HG02943 (cell line): Measurements from ENCODE around the gene ACTL10.
"Not testable (repeated sequence)": the region's sequence is repeated elsewhere in the genome, so short reads cannot be mapped to it uniquely, and the experiment has no call there.

Experiments
- ATAC-seq: cut with Tn5 transposase; IDR thresholded peaks from one replicate; pipeline ENCODE4 v1.9.1; 2021; ENCODE audit warnings: mild to moderate bottlenecking, low read depth, moderate library complexity; ENCODE audit not compliant: unreplicated experiment

Gene ACTL10

GRCh38 chr20:33666293-33667244 is at the start of gene ACTL10:
TSS of gene ACTL10 (plus strand) at chr20:33666943. CDS start at chr20:33667498, 555 bp downstream.
- ATAC-seq, result peak; percentile 65

DNA sequence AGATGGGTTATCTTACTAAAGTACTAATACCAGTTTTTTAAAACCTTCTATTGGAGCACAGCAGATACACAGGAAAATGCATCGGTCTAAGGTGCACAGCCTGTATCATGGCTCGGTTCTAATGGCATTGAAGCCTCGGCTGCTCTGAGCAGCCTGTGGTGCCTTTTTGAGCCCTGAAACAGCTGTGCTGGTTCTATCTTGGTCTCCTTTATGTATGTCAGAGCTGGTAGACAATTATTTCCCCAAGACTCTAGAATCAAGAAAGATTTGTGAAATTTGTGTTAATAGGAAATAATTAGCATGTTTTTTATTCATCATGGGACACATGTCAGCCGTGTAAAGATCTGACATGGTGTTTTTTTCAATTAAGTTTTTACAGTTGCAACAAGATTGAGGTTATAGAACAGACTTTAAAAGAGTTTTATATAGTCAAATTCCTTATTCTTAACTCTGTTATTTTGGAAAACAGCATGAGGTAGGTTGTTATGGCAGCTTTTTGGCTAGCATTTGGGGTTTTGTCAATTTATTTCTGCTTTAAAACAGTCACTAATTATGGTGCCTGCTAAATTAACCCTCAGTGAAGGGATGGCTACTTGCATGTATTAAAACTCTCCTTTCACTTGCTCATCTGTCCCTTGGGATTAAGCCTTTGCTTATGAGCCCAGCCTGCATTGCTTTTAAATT is 44.9 kb upstream of the ACTL10 start:
- ATAC-seq, result no peak

DNA sequence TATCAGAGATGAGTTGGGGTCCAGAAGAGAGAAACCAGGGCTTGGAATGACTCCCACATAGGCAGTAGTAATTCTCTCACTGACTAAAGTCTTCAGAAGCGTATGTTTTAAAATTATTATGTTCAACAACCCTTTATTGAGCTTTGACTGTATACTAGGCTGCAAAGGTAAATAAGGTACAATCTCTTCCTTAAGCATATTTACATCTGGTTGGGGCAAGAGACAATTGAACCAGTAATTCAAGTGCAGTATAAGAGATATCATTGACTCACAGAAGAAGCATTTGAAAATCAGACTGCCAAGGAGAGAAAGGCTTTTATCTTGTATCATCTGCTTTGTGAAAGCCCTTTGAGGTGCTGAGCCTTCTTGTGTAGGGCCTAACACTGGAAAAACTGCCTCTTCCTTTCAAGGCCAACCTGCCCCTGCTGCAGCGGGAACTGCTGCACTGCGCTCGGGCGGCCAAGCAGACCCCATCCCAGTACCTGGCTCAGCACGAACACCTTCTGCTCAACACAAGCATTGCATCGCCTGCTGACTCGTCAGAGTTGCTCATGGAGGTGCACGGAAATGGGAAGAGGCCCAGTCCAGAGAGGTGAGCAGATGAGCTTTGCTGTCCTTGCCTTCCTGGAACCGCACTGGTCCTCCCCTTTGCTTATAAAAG is 43.9 kb upstream of the ACTL10 start:
- ATAC-seq, result no peak

GRCh38 chr20:33624399-33624798 is 42.3 kb upstream of the ACTL10 start:
- ATAC-seq, result no peak

- ATAC-seq, result no peak
Observed at GRCh38 chr20:33626190-33626589, 40.6 kb upstream of the ACTL10 start.

DNA sequence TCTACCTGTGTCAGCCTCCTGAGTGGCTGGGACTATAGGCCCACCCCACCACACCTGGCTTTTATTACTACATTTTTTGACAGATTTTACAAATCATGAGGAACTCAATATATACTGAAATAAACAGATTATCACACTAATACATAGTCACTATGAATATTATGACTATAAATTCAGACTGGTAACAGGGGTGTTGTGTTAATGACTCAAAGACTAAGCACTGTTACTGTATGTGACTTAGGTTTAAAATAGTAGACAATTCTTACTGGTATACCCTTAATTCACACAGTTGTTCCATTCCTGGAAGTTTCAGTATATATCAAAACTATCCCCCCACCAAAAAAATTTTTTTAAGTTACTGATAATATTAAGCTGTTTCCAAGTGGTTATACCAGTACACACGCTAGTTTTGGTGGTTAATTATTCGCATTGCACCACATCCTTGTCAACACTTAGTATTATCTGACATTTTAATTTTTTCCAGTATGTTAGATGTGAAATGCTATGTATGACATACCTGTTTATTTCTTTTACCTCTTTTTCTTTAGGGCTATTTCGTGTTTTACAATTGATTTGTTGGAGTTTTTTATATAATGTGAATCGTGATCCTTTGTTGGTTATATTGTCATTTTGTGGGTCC is 39.0 kb upstream of the ACTL10 start:
- no peak for ATAC-seq

GRCh38 chr20:33629533-33629932 is 37.2 kb upstream of the ACTL10 start:
- no peak for ATAC-seq

DNA sequence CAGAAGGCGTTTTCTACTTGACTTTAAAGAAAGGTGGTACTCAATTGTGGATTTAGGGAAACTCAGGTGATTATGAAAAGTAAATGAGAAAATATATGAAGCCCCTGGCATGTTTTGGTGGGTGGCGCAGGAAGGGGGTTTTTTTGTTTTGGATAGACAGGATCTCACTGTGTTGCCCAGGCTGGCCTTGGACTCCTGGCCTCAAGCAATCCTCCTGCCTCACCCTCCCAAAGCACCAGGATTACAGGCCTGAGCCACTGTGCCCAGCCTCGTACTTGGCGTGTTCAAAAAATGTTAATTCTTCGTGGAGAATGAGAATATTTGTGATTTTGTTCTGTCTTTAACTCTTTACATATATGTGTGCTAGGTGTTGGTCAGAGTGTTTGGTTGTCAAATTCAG is 36.8 kb upstream of the ACTL10 start:
- ATAC-seq, result no peak

DNA sequence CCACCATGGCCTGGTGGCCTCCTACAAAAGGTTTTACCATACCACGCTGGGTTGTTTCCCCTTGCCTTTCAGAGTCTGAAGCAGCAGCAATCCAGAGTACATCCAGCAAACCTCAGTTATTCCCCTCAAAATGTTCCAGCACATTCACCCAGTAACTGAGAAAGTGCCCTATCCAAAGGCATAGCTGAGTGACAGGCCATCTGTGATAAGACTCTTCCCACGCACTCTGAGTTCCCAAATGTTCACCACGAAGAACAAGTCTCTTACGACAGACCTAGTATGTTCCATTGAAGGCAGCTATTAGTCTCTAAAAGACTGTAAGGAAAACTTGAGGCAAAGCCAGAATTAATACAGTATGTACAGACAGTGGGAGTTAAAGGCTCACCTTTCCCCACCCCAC is 36.2 kb upstream of the ACTL10 start:
- no peak for ATAC-seq

- not testable (repeated sequence) for ATAC-seq
Observed at GRCh38 chr20:33631910-33632309, 34.8 kb upstream of the ACTL10 start.

GRCh38 chr20:33635341-33635740 is 31.4 kb upstream of the ACTL10 start:
- no peak for ATAC-seq

- ATAC-seq, result no peak
Observed at GRCh38 chr20:33636776-33637175, 30.0 kb upstream of the ACTL10 start.

DNA sequence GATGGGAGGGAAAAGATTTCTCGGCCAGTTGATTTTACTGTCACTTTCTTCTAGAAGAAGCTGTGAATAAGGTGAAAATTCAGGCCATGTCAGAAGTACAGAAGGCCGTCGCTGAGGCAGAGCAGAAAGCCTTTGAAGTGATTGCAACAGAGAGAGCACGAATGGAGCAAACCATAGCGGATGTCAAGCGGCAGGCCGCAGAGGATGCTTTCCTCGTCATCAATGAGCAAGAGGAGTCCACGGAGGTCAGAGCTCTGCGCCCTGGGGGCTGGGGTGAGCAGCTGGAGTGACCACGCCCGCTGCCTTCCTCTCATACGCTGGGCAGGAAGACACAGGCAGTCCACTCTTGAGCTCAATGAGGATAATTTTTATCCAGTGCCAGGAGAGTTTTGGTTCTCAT is 26.5 kb upstream of the ACTL10 start:
- no peak for ATAC-seq

- no peak for ATAC-seq
Observed at GRCh38 chr20:33644313-33645071, 22.3 kb upstream of the ACTL10 start.

- no peak for ATAC-seq
Observed at GRCh38 chr20:33645072-33645358, 21.7 kb upstream of the ACTL10 start.

DNA sequence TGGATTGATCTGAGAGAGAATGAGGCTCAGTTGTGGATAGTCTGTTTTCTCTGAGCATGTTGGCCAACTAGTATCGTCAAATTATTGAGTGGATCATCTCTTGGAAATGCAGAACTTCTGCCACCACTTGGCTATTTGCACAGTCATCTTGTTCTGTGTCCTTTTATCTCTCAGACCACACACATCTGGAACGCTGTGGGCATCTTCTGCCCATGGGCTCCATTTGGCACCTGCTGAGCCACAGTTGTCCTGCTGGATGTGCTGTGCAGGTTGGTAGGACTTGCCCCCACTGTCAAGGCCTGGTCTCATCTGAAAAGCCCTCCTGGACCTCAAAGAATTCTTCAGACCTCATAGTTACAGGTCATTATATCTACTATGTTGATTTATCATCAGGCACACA is 21.3 kb upstream of the ACTL10 start:
- ATAC-seq, result no peak

DNA sequence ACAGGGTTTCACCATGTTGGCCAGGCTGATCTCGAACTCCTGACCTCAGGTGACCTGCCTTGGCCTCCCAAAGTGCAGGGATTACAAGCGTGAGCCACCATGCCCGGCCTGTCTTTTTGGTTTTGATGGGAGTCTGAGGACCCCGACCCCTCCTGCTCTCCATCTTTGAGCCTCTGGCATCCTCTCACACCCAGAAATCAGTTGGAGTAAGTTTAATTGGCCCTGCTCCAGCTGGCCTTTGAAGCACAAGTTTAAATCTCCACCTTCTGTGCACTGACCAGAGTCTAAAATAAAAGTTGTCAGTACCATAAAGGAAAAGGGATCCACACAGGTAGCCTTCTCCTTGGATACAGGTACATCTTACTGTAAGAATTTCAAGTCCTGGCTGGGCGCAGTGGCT is 20.6 kb upstream of the ACTL10 start:
- no peak for ATAC-seq

DNA sequence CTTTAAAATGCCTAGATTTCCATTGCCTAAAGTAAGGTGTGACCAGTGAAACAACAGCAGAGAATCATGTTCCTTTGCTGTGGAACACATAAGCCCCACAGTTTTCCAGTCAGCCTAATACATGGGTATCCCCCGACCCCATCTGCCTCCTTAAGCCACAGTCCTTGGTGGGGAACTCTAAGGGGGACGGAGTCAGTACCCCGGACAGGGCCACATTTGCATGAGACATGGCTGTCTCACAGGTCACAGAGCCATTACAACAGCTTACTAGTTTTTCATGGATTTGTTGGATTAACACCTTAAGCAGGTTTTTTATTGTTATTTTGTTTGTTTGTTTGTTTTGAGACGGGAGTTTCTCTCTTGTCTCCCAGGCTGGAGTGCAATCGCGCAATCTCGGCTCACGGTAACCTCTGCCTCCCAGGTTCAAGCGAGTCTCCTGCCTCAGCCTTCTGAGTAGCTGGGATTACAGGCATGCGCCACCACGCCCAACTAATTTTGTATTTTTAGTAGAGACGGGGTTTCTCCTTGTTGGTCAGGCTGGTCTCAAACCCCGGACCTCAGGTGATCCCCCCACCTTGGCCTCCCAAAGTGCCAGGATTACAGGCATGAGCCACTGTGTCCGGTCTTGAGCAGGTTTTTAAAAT is 19.7 kb upstream of the ACTL10 start:
- not testable (repeated sequence) for ATAC-seq

- peak; percentile 61 for ATAC-seq
Observed at GRCh38 chr20:33647603-33648395, 18.9 kb upstream of the ACTL10 start.
